ENCODE measurements around the gene PHLDB2.

PHLDB2 gene

GRCh38 chr3:111923095-111923771 lies 64.2 kb downstream of the PHLDB2 start:
- peak; percentile 54 for FAIRE-seq
- peak; percentile 89 for DNase-seq (ENCODE audit: low spot score)

DNA sequence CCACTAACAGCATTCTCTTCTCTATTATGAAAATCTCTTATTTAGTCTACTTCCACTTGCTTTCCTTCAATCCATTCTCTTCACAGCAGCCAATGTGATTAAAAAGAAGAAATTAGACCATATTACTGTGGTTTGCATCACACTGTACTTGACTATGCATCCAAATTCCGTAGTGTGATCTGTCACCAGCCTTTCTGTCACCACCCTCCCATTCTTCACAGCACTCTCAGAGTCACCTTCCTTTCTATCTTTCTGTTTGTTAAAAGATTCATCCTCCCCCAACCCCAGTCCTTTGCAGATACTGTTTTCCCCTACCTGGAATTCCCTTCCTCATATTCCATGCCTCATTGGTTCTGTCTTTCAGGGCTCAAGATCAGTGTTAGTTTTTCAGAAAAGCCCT lies 64.7 kb downstream of the PHLDB2 start:
- DNase-seq (ENCODE audit: low spot score) (peak; percentile 69), FAIRE-seq (no peak)

DNA sequence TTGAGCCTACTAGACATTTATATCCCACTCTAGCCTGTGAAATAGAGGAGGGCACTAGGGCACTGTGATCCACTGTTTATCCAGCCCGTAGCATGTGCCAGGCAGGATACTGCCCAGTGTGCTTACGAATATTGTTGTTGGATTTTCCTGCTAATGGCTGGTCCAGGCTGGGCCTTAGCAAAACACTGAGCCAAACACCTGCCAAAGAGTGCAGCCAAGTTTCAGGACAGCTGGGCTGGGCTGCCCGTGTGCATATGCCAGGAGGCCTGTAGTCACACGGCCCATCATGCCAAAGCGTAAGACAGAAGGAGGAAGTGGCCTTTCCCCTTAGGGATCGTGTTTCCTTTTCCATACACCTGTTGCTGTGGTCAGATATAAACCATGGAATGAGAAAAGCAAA lies 65.2 kb downstream of the PHLDB2 start:
- FAIRE-seq: no peak
- no peak for DNase-seq (ENCODE audit: low spot score)

DNA sequence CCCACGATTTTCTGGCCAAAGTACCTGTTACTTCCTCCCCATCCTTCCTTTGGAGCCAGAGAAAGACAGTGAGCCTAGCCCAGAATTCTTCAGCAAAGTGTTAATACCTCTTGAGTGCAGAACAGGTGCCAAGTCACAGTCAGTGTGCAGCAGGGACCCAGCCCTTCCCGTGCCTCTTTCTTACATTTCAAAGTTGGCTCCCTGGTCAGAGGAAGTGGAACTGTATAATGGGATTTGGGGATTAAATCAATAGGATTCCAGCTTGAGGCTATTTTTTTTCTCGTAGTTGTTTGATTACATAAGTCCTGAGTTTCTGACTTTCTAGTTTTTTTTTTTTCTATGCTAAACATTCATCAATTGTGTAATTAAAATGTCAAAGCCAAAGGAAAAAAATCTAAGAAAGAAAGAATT lies 67.2 kb downstream of the PHLDB2 start:
- FAIRE-seq (no peak), DNase-seq (ENCODE audit: low spot score) (no peak)

- FAIRE-seq: no peak
- no peak for DNase-seq (ENCODE audit: low spot score)
These were observed 69.5 kb downstream of the PHLDB2 start for GRCh38 chr3:111928613-111929012.

- no peak for DNase-seq (ENCODE audit: low spot score)
- FAIRE-seq: no peak
These were observed 70.4 kb downstream of the PHLDB2 start for GRCh38 chr3:111929484-111929883.

DNA sequence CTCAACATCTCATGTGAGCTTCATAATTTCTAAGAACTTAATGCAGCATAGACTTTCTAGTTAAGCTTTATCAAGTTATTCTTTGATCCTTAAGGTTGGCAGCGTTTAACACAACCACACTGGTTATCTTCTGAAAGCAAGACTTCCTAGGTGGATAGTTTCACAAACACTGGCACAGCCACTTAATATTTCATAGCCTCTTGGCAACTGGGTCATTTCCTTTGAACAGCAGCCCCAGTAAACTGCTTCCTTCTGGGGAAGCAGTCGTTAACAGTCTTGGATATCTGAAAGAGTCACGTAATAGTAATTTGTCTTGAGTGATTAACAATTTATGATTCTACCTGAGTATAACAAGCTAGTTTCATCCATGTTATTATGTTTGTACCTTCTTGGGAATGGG lies 73.9 kb downstream of the PHLDB2 start:
- DNase-seq (ENCODE audit: low spot score): no peak
- FAIRE-seq: no peak

- DNase-seq (ENCODE audit: low spot score) (peak; percentile 81), FAIRE-seq (peak; percentile 91)
These were observed 77.3 kb downstream of the PHLDB2 start for GRCh38 chr3:111936191-111936841.

GRCh38 chr3:111936967-111937366 lies 77.9 kb downstream of the PHLDB2 start:
- DNase-seq (ENCODE audit: low spot score) (peak; percentile 14), FAIRE-seq (no peak)

DNA sequence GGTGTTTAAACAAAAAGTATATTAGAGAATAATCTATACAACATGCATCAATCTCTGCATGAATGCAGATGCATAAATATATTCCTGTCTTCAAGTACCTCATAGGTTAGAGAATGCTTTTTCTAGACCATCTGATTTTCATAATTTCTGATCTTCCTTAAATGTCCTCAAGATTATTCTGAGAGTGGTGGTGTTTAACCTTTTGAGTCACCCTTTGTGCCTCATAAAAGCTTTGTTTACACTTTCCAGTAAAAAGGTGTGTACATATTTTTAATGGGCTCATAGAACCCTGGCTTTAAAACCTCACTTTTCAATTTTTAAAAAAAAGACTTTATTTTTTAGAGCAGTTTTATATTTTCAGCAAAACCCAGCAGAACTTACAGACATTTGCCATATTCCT lies 78.8 kb downstream of the PHLDB2 start:
- DNase-seq (ENCODE audit: low spot score) (no peak), FAIRE-seq (no peak)

GRCh38 chr3:111939873-111940272 lies 80.8 kb downstream of the PHLDB2 start:
- FAIRE-seq (no peak), DNase-seq (ENCODE audit: low spot score) (no peak)

DNA sequence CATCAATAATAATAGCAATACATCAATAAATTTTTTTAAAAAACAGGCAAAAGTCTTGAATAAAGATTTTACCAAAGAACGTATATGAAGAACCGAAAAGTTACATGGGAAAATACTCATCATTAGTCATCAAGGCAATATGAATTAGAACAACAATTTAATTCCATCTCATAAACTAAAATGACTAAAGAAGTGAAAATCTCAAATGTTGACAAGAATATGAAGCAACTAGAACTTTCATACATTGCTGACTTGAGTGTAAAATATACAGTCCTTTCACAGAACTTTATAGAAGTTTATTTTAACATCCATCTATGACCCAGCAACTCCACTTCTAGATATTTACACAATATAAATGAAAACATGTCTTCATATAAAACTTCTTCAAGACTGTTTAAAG lies 84.5 kb downstream of the PHLDB2 start:
- DNase-seq (ENCODE audit: low spot score) (no peak), FAIRE-seq (peak; percentile 27)

GRCh38 chr3:111944372-111944771 lies 85.3 kb downstream of the PHLDB2 start:
- FAIRE-seq: no peak
- no peak for DNase-seq (ENCODE audit: low spot score)

- no peak for DNase-seq (ENCODE audit: low spot score)
These were observed 88.2 kb downstream of the PHLDB2 start for GRCh38 chr3:111947231-111947630.

DNA sequence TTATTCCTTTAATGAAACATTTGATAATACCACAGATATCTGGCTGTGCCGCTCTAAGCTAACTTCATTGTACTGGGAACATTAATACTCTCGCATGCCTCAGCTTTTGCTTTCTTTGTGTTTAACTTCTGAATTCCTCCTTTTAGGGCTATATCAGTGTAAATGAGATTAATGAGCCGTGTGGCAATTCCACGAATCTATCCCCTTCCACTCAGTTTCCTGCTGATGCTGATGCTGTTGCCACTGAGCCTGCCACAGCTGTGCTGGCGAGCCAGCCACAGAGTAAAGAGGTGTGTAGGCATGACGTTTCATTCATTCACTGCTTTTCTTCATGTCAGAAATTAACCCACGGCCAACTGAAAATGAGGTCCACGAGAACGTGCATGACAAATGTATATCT lies 89.7 kb downstream of the PHLDB2 start:
- FAIRE-seq: no peak
- no peak for DNase-seq (ENCODE audit: low spot score)

More at GRCh38 chr3:111947231-111947630, 88.2 kb downstream of the PHLDB2 start:
- no peak for FAIRE-seq

GRCh38 chr3:111949712-111950111 lies 90.6 kb downstream of the PHLDB2 start:
- DNase-seq (ENCODE audit: low spot score): no peak
- FAIRE-seq: no peak

DNA sequence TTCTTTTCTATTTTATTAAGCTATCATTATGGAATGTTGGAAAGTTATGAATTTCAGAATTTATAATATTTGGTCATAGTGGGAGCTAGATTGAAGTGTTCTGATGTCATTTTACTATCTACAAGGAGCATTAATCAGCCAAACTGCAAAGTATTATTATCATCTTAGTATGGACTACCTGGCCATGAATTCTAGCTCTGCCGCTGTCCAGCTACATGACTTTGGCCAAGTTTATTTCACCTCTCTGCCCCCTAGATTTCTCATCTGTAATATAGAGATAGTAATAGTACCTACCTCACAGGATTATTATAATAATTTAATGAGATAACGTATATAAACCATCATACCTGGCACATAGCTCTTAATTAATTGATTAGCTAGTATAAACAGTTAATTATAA lies 92.0 kb downstream of the PHLDB2 start:
- DNase-seq (ENCODE audit: low spot score): no peak
- FAIRE-seq: no peak

DNA sequence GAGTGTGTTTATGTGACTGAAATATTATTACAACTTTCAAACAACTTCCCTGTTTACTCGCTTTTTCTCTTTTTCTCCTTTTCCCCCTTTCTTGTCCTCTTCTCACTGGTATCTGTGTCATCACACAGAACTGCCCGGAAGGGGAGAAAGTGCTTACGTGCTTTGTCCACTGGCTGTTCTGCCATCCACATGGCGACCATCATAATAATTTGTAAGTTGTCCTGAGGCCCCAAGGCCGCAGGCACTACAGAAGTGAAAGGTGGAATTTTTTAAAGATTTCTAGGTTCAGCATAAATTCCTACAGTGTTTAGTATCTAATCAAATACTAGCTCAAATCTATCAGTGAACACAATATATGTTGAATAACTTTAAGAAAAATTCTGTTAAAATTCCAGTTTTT lies 93.0 kb downstream of the PHLDB2 start:
- no peak for FAIRE-seq

GRCh38 chr3:111952866-111953450 lies 93.9 kb downstream of the PHLDB2 start:
- DNase-seq (ENCODE audit: low spot score) (no peak), FAIRE-seq (no peak)

More for the DNA sequence above, 93.0 kb downstream of the PHLDB2 start:
- DNase-seq (ENCODE audit: low spot score): no peak

DNA sequence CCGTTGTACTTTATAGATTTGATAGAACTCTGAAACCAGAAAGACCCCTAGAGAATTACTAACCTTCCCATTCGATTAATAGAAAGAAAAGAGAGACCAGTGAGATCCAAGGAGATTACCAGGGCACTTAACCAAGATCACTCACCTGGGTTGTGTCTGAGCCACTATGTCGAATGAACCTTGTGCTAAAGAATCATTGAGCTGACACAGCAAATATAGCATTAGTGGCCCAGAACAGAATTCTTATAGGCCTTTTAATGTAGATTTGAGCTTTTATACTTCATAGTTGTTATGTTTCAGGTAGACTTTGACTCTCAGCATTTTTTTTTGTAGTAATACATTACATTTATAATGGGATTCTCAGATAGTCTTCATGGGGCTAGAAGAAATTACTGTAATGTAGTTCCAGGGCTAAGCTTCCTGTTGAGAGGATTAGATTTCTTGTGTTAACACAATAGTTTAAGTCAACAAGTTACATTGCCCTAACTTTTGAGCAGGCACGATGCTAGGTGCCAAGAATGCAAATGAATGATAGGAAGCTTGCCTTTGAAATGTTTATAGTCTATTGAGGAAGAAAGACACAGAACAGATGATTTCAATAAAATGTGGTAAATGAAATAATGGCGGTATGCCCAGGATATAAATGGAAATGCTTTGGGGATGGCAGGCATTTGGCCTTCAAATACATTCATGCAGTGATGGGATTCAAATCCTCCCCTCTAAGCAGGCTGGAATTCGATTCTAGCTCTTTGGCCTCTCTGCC lies 95.3 kb downstream of the PHLDB2 start:
- DNase-seq (ENCODE audit: low spot score) (no peak), FAIRE-seq (no peak)

DNA sequence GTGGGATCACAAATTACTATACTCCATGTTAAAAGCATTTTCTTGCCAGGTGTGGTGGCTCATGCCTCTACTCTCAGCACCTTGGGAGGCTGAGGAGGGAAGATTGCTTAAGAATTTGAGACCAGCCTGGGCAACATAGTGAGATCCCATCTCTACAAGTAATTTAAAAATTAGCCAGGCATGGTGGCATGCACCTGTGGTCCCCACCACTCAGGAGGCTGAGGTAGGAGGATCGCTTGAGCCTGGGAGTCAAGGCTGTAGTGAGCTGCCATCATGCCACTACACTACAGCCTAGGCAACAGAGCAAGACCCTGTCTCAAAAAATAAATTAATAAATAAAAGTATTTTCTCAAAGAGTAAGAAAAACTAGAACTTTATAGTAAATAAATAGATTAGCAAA lies 96.8 kb downstream of the PHLDB2 start:
- no peak for FAIRE-seq

GRCh38 chr3:111956449-111956848 lies 97.4 kb downstream of the PHLDB2 start:
- no peak for FAIRE-seq
- DNase-seq (ENCODE audit: low spot score): no peak

More for the DNA sequence above, 96.8 kb downstream of the PHLDB2 start:
- DNase-seq (ENCODE audit: low spot score): no peak

Data from RCC 7860 (cell line).